ENCODE measurements around the gene DLX1.
"Not testable (repeated sequence)": the region's sequence is repeated elsewhere in the genome, so short reads cannot be mapped to it uniquely, and the experiment has no call there.

Gene DLX1

GRCh38 chr2:172085460-172086159 is at the start of gene DLX1:
DLX1 (plus strand) TSS chr2:172085507; CDS start chr2:172085678, 171 bp downstream.
- DNase-seq, result no peak

GRCh38 chr2:172038121-172038520 is 47.2 kb upstream of the DLX1 start:
- DNase-seq, result no peak

- DNase-seq, result no peak
These were observed 46.7 kb upstream of the DLX1 start for GRCh38 chr2:172038604-172039003.

- DNase-seq, result peak; percentile 28
These were observed 46.1 kb upstream of the DLX1 start for GRCh38 chr2:172039011-172039704.

GRCh38 chr2:172040311-172040710 is 45.0 kb upstream of the DLX1 start:
- DNase-seq, result no peak

GRCh38 chr2:172046080-172046678 is 39.1 kb upstream of the DLX1 start:
- DNase-seq, result no peak

GRCh38 chr2:172046866-172047565 is 38.3 kb upstream of the DLX1 start:
- no peak for DNase-seq

- no peak for DNase-seq
These were observed 37.5 kb upstream of the DLX1 start for GRCh38 chr2:172047566-172048507.

GRCh38 chr2:172048508-172049503 is 36.5 kb upstream of the DLX1 start:
- no peak for DNase-seq

GRCh38 chr2:172049567-172050120 is 35.7 kb upstream of the DLX1 start:
- no peak for DNase-seq

- no peak for DNase-seq
These were observed 34.7 kb upstream of the DLX1 start for GRCh38 chr2:172050479-172051125.

- DNase-seq, result peak; percentile 27
These were observed 33.0 kb upstream of the DLX1 start for GRCh38 chr2:172052000-172052983.

GRCh38 chr2:172053486-172053885 is 31.8 kb upstream of the DLX1 start:
- no peak for DNase-seq

- no peak for DNase-seq
These were observed 29.0 kb upstream of the DLX1 start for GRCh38 chr2:172056293-172056692.

- DNase-seq, result no peak
These were observed 26.6 kb upstream of the DLX1 start for GRCh38 chr2:172058660-172059059.

GRCh38 chr2:172060118-172060517 is 25.2 kb upstream of the DLX1 start:
- not testable (repeated sequence) for DNase-seq

GRCh38 chr2:172062402-172063004 is 22.8 kb upstream of the DLX1 start:
- DNase-seq, result no peak

- no peak for DNase-seq
These were observed 21.9 kb upstream of the DLX1 start for GRCh38 chr2:172063446-172063845.

Measured in eye (tissue), 1 donor.